GM19438 (cell line): ENCODE data around the gene MICB.

ENCODE experiments used
- ATAC-seq: cut with Tn5 transposase; IDR thresholded peaks from one replicate; pipeline ENCODE4 v1.9.1; 2021; ENCODE audit warnings: low read depth; ENCODE audit not compliant: unreplicated experiment

MICB gene

DNA sequence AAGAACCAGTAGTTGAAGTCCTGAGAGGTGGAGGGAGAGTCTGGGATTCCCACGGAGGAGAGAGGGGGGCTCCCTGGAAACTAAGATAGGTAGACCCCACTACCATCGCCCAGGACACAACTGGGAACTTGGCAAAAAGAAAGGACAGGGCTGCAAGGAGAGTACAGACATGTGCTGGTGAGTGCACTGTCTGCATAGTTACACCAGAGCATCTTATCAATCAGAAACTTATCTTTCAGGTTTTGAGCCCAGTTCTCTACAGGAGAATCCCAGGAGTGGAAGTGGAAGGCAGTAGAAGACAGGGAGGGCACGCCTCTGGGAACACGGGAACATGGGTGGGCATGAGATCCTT lies 61.6 kb downstream of the MICB start:
- no peak for ATAC-seq

DNA sequence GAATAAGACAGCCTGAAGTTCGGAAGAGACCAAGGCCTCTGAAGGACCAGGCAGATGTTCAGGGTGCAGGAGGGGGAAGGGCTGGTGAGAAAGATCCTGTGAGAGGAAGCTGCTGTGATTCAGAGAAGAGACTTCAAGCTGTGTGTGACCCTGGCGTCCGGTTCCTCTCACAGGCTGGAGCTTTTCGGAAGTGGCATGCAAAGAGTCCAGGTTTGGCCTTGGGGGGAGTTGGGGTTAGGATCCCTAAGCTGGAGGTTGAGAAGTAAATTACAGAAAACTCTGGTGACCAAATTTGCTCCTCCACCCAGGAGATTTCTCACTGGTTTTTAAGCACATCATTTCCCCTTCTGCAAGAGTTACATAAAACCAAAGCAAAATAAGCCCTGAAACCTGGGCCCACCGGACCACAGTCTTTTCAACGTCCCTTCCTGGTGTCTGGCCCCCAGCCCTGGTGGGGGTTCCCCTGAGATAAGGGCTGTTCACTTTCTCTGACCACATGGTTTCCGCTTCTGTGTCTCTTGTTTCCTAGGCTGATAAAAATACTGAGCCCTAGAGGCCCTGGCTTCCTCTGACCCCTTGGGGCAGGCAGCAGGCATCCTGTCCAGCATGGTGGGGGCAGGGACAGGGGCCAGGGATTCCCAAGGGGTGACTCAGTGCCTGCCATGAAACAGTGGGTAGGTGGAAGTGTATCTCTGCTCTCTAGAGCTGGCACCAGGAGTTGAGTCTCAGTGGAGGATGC lies 62.2 kb downstream of the MICB start:
- ATAC-seq = peak; percentile 60

DNA sequence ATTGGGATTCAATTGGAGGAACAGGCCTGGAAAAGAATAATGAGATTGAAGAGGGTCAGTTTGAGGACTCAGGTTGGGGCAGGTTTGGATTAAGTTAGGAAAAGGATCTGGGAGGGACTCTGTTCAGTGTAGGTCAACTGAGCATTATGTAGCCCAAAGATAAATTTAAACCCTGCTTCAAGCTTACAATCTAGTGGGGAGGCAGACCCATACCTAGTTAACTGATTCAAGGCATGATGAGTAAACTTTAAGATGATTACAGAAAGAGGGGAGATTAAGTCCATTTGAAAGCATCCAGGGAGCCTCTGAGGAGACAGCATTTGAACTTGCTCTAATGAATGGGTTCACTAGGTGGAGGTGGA lies 62.7 kb downstream of the MICB start:
- ATAC-seq = no peak
